Naive B cell (primary cell): ENCODE measurements around the gene COL4A2. TPM values are rescaled to one million over a fixed set of nuclear protein-coding genes. Genes with fewer than 3 reads are reported as not detected.

ENCODE experiments used
- ATAC-seq, 2 donors: fragments of 150-1000 bp; cut with Tn5 transposase; 2 replicates each; pipeline ENCODE4 v1.10.0; 2021; ENCODE audit warnings: low read depth in 2 of 2, mild to moderate bottlenecking in 2 of 2, moderate library complexity in 2 of 2
- DNase-seq: peaks from one replicate; pipeline ENCODE4 v3.0.0; 2022
- H3K27ac Mint-ChIP-seq, 6 donors: one replicate each; pipeline ENCODE4 v1.8.0; 2020 to 2022; ENCODE audit warnings: mild to moderate bottlenecking in 6 of 6, mixed read lengths in 6 of 6, moderate library complexity in 5 of 6, inconsistent platforms in 2 of 6
- H3K27me3 Mint-ChIP-seq, 3 donors: one replicate each; pipeline ENCODE4 v1.8.0; 2021 to 2022; ENCODE audit warnings: mixed read lengths in 3 of 3, mild to moderate bottlenecking in 1 of 3
- H3K36me3 Mint-ChIP-seq, 2 donors: one replicate each; pipeline ENCODE4 v1.8.0; 2020 to 2022; ENCODE audit warnings: mixed read lengths in 2 of 2, inconsistent platforms in 1 of 2, mild to moderate bottlenecking in 1 of 2
- H3K4me1 Mint-ChIP-seq, 3 donors: one replicate each; pipeline ENCODE4 v1.8.0; 2020 to 2022; ENCODE audit warnings: mixed read lengths in 3 of 3, inconsistent platforms in 1 of 3, mild to moderate bottlenecking in 1 of 3, moderate library complexity in 1 of 3
- H3K4me3 Mint-ChIP-seq, 8 donors: one replicate each; pipeline ENCODE4 v1.8.0; 2020 to 2022; ENCODE audit warnings: mild to moderate bottlenecking in 8 of 8, mixed read lengths in 8 of 8, moderate library complexity in 8 of 8, inconsistent platforms in 2 of 8
- H3K9me3 Mint-ChIP-seq, 7 donors: one replicate each; pipeline ENCODE4 v1.8.0; 2020 to 2022; ENCODE audit warnings: mixed read lengths in 7 of 7, mild to moderate bottlenecking in 5 of 7, inconsistent platforms in 2 of 7, moderate library complexity in 1 of 7
- polyA plus RNA-seq, 6 donors: library from polyadenylated mRNA; unstranded; fragments of 300-500 nt; fragmentation: Illumina TruSeq; gene quantifications; one replicate each; pipeline ENCODE4 v1.2.3, GENCODE V29; 2021; ENCODE audit warnings: low read depth in 6 of 6

The COL4A2 gene
- polyA plus RNA-seq, 6 donors from 2014 or later, result 0.13 TPM; not detected in 5

DNA sequence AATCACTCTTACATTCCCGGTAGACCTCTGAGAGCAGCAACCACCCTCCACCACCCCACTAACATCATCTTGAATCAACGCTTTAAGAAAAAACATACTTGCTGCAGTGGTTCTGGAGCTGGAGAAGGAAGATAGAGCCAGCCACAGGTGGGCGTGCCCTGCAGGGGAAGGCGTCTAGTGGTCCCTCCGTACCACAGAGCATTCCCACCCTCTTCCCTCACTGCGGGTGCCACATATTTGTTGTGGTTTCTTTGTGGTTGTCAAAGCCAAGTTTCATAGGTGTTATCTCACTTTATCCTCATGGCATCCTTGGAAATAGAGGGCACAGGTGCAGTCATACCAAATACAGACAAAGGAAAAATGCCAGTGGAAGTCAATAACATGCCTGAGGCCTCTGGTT, 22.2 kb downstream of the COL4A2 start:
- Mint-ChIP-seq H3K4me1 (peaks cover 0 to 3% (median 0%) of the 10 kb centered on the region in 3 donors), H3K27ac (no peak overlapping the region), H3K4me3 (no peak overlapping the region), H3K27me3 (peaks cover 28 to 64% (median 63%) of the 10 kb centered on the region in 3 donors), H3K9me3 (no peaks in the 10 kb centered on the region), H3K36me3 (no peaks in the 10 kb centered on the region)
- ATAC-seq (no peak), DNase-seq (no peak)

DNA sequence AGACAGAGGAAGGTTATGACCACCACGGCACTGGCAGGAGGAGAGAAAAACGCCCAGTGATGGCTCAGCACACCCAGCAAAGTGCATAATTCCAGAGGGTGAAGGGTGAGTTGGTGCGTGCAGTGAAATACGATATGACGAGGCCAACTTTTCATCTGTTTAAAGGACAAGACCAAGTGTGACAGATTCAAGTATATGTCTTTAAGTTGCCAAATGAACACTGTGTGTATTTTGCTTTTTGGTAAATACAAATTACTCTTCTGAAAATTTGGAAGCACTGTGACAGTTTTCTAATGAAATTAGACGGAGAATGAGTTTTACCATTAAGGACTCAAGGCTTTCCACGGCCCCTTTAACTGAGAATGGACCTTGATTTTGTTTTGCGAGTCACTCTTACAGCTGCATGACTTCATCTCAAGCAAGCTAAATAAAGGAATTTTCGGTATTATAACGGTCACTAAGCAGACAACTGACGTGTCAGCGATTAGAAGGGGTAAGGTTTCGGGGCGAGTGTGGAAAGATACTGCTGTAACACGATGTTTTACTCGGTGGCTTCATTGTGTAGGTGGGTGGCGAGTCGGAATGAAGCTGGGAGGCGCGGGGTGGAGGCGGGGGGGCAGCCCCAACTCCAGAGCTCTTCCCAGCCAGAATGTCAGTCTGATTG, 22.8 kb downstream of the COL4A2 start:
- Mint-ChIP-seq H3K4me3 (no peak overlapping the region), H3K9me3 (peaks cover 0 to 6% (median under 1%) of the 10 kb centered on the region in 7 donors), H3K27ac (no peak overlapping the region), H3K27me3 (peaks cover 34 to 64% (median 60%) of the 10 kb centered on the region in 3 donors), H3K36me3 (peaks cover under 1 to 2% of the 10 kb centered on the region in 2 donors), H3K4me1 (peaks cover 0 to 3% (median 0%) of the 10 kb centered on the region in 3 donors)
- no peak for DNase-seq
- no peak for ATAC-seq

DNA sequence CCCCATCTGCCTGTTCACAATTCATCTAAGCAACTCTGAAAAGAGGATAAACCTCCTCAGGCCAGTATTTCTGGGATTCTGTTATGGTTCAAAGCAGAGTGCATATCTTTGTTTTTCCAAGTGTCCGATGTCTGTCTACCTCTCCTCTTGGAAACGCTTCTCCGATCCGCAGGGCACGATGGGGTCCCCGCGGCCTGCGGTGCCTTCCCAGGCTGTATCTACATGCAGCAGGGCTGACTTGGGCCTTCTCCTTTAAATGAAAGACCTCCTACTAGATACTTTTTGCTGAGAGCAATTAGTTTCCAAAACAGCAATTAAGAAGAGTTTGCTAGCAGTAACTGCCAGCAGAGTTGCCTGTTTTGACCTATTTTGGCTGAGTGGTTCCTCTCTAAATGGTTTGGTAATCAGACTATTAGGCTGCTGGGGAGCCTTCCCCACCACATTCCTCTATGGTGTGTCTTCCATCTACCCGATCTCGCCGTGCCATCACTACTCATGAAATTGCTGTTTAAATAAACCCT, 23.5 kb downstream of the COL4A2 start:
- H3K36me3 Mint-ChIP-seq, result peaks cover 4 to 7% of the 10 kb centered on the region in 2 donors
- ATAC-seq (no peak), DNase-seq (no peak)
- no peak overlapping the region for H3K27ac Mint-ChIP-seq
- H3K27me3 Mint-ChIP-seq, result peaks cover 29 to 64% (median 59%) of the 10 kb centered on the region in 3 donors
- H3K9me3 Mint-ChIP-seq, result peaks cover 0 to 9% (median 4%) of the 10 kb centered on the region in 7 donors
- no peak overlapping the region for H3K4me3 Mint-ChIP-seq
- H3K4me1 Mint-ChIP-seq, result peaks cover 0 to 3% (median 0%) of the 10 kb centered on the region in 3 donors

DNA sequence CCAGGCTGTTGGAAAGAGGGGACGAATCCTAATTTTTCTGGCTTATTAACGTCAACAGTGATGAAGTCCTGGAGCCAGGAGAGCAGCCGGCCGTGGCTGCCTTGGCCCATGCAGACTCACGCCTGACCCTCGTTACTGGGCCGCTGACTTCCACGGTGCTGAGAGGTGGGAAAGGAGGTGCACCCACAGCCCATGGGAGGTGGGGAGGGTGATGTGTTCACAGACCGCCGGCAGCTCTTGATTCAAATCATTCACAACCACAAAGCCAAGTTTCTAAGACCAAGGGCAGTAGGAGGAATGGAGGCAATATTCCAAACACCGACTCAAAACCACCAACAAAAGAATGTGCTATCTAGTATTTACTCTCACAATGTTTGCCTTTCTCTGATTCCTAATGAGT, 24.3 kb downstream of the COL4A2 start:
- ATAC-seq, result no peak
- Mint-ChIP-seq H3K9me3 (peaks cover 0 to 15% (median 4%) of the 10 kb centered on the region in 7 donors), H3K27ac (no peak overlapping the region), H3K27me3 (peaks cover 30 to 64% (median 59%) of the 10 kb centered on the region in 3 donors), H3K4me3 (no peak overlapping the region), H3K4me1 (peaks cover 0 to under 1% (median 0%) of the 10 kb centered on the region in 3 donors), H3K36me3 (peaks cover 7 to 8% of the 10 kb centered on the region in 2 donors)
- DNase-seq, result no peak

DNA sequence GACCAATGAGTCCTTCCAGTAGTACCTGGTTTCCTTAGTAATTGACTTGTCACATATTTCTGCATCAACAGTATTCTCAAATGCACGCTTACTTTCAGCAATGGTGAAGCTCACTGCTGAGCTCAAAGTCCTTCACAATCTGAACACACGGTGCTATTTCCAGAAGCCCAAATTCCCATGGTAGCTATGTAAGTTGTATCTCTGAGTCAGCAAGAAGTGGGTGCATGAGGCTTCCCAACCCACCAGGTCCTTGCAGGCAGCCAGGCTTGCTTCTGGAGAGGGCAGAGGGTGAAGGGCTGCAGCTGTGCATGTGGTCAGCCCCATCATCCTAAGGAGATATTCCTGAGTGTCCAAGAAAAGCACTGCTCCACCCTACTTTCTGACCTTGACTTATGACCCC, 25.7 kb downstream of the COL4A2 start:
- no peak for DNase-seq
- no peaks in the 10 kb centered on the region for H3K4me1 Mint-ChIP-seq
- H3K36me3 Mint-ChIP-seq, result peaks cover 7 to 8% of the 10 kb centered on the region in 2 donors
- peaks cover 21 to 52% (median 48%) of the 10 kb centered on the region in 3 donors for H3K27me3 Mint-ChIP-seq
- no peak overlapping the region for H3K27ac Mint-ChIP-seq
- peaks cover 0 to 15% (median 4%) of the 10 kb centered on the region in 7 donors for H3K9me3 Mint-ChIP-seq
- no peak overlapping the region for H3K4me3 Mint-ChIP-seq
- no peak for ATAC-seq

DNA sequence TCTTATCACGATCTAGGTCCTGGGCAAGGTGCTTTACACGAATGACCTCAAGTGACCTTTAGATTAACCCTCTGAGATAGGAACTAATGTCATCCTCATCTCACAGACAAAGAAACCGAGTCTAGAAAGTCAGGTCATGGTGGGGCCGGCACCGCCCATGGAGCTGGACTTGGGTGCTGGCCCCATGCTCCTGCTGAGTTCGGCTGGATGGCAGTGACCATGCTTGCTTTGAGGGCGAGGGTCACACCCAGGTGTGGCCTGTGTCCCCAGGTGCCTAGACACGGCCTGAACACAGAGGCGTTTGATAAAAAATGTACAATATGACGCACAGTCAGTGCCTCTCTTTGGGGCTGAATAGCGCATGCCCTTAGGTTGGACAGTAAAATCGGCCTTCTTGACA, 26.8 kb downstream of the COL4A2 start:
- peaks cover 0 to 15% (median 4%) of the 10 kb centered on the region in 7 donors for H3K9me3 Mint-ChIP-seq
- no peak overlapping the region for H3K27ac Mint-ChIP-seq
- H3K4me1 Mint-ChIP-seq, result peaks cover 0 to under 1% (median 0%) of the 10 kb centered on the region in 3 donors
- DNase-seq, result no peak
- peaks cover 7 to 8% of the 10 kb centered on the region in 2 donors for H3K36me3 Mint-ChIP-seq
- no peak overlapping the region for H3K4me3 Mint-ChIP-seq
- ATAC-seq, result no peak
- peaks cover 23 to 55% (median 55%) of the 10 kb centered on the region in 3 donors for H3K27me3 Mint-ChIP-seq

DNA sequence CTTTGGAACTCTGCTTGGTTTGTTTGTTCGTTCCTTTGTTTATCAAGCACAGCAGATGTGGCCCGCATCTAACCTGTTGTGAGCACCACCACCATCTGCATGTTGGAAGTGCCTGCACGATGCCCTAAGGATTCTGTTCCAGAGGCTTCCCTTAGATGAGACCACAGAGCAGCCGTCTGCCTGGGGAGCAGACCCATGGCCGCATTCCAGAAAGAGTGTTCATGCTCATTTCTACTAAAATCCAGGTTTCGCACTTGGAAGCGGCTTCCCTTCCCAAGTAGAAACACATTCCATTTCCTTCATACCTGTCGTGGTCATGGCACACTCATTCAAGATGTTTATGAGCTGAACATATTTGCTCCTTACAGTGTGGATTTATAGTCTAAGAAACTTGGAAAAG, 27.2 kb downstream of the COL4A2 start:
- Mint-ChIP-seq H3K9me3 (peaks cover 0 to 15% (median 4%) of the 10 kb centered on the region in 7 donors), H3K4me1 (peaks cover 0 to 2% (median 0%) of the 10 kb centered on the region in 3 donors), H3K27me3 (peaks cover 25 to 56% (median 54%) of the 10 kb centered on the region in 3 donors), H3K36me3 (peaks cover 7 to 8% of the 10 kb centered on the region in 2 donors), H3K4me3 (no peak overlapping the region), H3K27ac (no peak overlapping the region)
- no peak for ATAC-seq
- no peak for DNase-seq

DNA sequence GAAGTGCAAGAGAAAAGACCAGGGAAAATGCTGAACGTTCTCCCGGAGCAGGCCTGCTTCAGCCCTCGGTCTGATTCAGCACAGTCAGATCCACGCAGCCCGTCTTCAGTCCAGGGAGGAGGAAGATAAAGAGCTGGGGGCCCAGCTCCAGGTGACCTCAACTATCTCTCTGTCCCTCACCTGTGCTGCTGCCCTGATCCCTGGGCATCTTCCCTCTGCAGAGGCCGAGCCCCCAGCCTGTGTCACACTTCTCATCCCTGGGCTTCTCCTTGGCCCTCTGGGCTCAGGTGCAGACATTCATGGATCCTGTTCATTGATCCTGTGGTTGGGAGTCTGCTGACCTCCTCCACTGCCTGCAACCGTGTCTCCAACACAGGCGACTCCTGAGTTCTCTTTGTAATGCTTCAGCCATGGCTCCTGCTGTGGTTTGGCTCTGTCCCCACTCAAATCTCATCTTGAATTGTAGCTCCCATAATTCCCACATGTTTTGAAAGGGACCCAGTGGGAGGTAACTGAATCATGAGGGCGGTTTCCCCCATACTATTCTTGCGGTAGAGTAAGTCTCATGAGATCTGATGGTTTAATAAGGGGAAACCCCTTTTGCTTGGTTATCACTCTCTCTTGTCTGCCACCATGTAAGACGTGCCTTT, 27.9 kb downstream of the COL4A2 start:
- peaks cover 0 to 15% (median 4%) of the 10 kb centered on the region in 7 donors for H3K9me3 Mint-ChIP-seq
- peak overlapping the region in 1 of 6 donors; percentile 37 for H3K27ac Mint-ChIP-seq
- H3K4me1 Mint-ChIP-seq, result peaks cover 0 to 5% (median under 1%) of the 10 kb centered on the region in 3 donors
- peaks cover 7 to 8% of the 10 kb centered on the region in 2 donors for H3K36me3 Mint-ChIP-seq
- ATAC-seq, result no peak
- no peak overlapping the region for H3K4me3 Mint-ChIP-seq
- DNase-seq, result no peak
- H3K27me3 Mint-ChIP-seq, result peaks cover 25 to 58% (median 48%) of the 10 kb centered on the region in 3 donors

DNA sequence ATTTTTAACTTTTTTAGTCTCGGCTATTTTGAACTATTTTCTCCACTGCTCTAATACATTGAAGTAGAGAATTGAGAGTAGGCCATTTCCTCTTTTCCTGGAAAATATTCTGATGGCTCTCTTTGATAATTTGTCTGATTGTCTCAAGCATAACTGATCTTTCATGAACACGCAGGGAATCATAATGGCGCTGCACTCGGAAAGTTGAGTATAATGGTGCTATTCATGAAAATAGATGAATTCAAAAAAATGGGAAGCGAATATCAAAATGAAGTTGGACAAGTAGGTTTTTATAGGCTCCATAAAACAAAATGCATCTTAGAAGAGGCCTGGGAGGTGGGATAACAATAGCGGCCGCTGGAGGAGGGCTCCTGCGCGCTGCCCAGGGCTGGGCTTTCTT, 29.0 kb downstream of the COL4A2 start:
- ATAC-seq, result no peak
- Mint-ChIP-seq H3K9me3 (peaks cover 0 to 15% (median 4%) of the 10 kb centered on the region in 7 donors), H3K4me1 (peaks cover 10 to 16% (median 12%) of the 10 kb centered on the region in 3 donors), H3K36me3 (peaks cover 7 to 8% of the 10 kb centered on the region in 2 donors), H3K27me3 (peaks cover 25 to 59% (median 53%) of the 10 kb centered on the region in 3 donors), H3K4me3 (no peak overlapping the region), H3K27ac (no peak overlapping the region)
- DNase-seq, result no peak

DNA sequence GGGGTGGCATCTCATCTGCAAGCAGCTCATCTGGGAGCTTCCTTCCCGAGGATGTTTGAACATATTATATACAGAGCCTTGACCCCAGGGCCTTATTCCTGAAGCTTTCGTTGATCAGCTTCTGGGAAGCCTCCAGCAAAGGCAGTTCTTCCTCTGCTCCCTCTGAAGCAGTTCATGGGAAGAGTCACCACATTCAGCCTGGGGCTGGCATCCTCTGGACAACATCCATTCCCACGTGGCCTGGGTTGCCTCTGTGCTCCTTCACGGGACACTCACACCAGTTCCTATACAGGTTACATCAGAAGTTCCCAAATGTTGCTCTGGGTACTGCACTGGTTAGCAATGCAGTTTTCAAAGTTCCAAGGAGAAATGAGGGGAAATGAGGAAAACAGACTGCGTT, 29.6 kb downstream of the COL4A2 start:
- Mint-ChIP-seq H3K27ac (no peak overlapping the region), H3K4me1 (peaks cover 15 to 22% (median 18%) of the 10 kb centered on the region in 3 donors), H3K36me3 (peaks cover 7 to 8% of the 10 kb centered on the region in 2 donors), H3K27me3 (peaks cover 25 to 53% (median 50%) of the 10 kb centered on the region in 3 donors), H3K4me3 (no peak overlapping the region), H3K9me3 (peaks cover 0 to 17% (median 4%) of the 10 kb centered on the region in 7 donors)
- DNase-seq (no peak), ATAC-seq (no peak)

DNA sequence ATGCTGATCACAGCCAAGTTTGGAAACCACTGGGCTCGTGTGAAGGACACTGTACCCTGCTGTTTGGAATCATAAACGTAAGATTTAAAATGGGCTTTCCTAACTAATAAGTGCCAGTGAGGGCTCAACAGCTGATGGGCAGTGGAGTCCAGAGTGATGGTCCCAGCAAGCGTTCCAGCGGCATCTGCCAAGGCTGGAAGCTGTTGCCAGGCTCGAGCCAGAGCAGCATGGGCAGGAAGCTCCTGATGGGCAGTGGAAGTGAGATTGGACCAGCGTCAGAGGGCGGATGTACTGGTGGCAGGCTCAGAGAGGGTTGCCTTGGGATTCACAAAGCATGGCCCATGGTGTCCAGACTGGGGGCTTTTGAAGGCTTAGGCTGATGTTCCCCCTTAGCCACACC, 30.2 kb downstream of the COL4A2 start:
- no peak overlapping the region for H3K4me3 Mint-ChIP-seq
- H3K27ac Mint-ChIP-seq, result peak overlapping the region in 1 of 6 donors; percentile 62
- H3K36me3 Mint-ChIP-seq, result peaks cover 7 to 8% of the 10 kb centered on the region in 2 donors
- DNase-seq (no peak), ATAC-seq (no peak)
- H3K9me3 Mint-ChIP-seq, result peaks cover 0 to 20% (median 4%) of the 10 kb centered on the region in 7 donors
- peaks cover 24 to 51% (median 44%) of the 10 kb centered on the region in 3 donors for H3K27me3 Mint-ChIP-seq
- peaks cover 17 to 25% (median 19%) of the 10 kb centered on the region in 3 donors for H3K4me1 Mint-ChIP-seq

DNA sequence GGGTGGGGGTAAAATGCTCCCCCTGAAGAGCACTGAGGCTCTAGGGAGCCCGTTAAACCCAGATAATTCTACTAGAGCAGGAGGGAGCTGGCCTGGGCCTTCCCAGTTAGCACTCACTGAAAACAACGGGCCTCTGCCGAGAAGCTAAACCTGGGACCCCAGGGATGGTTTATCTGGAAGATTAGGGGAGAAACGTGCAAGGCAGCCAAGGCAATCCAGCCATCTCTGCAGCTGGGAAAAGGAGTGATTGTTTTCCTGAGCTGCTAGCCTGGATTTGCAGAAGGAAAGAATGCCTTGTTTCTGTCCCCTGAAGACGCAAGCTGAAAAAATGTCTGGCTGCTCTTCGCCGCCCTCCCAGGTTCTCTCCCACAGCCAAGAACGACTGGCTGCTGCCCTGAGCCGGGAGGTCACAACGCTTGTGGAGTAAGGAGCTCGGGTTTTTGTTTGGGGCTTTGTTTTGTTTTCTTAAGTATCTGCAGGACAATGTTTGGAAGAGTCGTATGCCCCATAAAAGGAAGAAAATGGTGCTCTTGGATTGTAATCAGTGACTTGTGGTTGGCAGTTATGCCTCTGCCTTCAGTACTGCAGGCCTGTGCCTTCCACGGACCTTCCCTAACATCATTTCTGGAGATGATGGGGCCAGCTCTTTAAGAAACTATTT, 31.5 kb downstream of the COL4A2 start:
- H3K4me3 Mint-ChIP-seq, result peak overlapping the region in 3 of 8 donors; percentile 19 to 54 (median 49)
- DNase-seq, result no peak
- peaks cover 7 to 8% of the 10 kb centered on the region in 2 donors for H3K36me3 Mint-ChIP-seq
- no peak for ATAC-seq
- H3K9me3 Mint-ChIP-seq, result peaks cover 0 to 20% (median 4%) of the 10 kb centered on the region in 7 donors
- peaks cover 14 to 49% (median 35%) of the 10 kb centered on the region in 3 donors for H3K27me3 Mint-ChIP-seq
- peaks cover 17 to 25% (median 19%) of the 10 kb centered on the region in 3 donors for H3K4me1 Mint-ChIP-seq
- H3K27ac Mint-ChIP-seq, result no peak overlapping the region

DNA sequence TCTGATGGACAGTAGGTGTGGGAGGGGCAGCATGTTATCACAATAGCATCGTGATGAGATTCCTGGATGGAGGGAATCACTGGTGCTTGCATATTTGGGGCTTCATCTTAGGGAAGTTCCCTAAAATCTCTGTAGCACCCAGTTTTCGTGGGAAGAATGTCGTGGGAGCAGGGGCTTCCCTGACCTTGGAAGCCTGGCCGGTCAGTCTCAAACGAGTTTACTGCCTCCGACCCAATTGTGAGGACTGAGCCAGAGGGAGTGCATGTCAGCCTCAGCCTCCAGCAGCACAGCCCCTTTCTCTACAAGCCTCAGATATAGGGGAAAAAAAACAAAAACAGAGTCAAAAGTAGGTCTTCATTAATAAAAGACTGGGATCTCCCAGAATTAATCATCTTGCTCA, 32.2 kb downstream of the COL4A2 start:
- DNase-seq (no peak), ATAC-seq (no peak)
- no peak overlapping the region for H3K27ac Mint-ChIP-seq
- H3K27me3 Mint-ChIP-seq, result peaks cover 14 to 46% (median 35%) of the 10 kb centered on the region in 3 donors
- H3K9me3 Mint-ChIP-seq, result peaks cover 0 to 26% (median 4%) of the 10 kb centered on the region in 7 donors
- H3K4me3 Mint-ChIP-seq, result peak overlapping the region in 5 of 8 donors; percentile 19 to 73 (median 36)
- peaks cover 17 to 25% (median 19%) of the 10 kb centered on the region in 3 donors for H3K4me1 Mint-ChIP-seq
- peaks cover 7 to 8% of the 10 kb centered on the region in 2 donors for H3K36me3 Mint-ChIP-seq
